Fibroblast of the conjunctiva (primary cell): Measurements from ENCODE around the gene MUC3A.
"Not testable (repeated sequence)": the region's sequence is repeated elsewhere in the genome, so short reads cannot be mapped to it uniquely, and the experiment has no call there.

ENCODE experiments used
- DNase-seq: peaks from one replicate; pipeline ENCODE4 v3.0.0-alpha.2; 2010; ENCODE audit warnings: low read depth

MUC3A gene

GRCh38 chr7:100974021-100974420 is 24.7 kb downstream of the MUC3A start:
- DNase-seq: no peak

GRCh38 chr7:100975371-100975821 is 26.1 kb downstream of the MUC3A start:
- DNase-seq: no peak

- DNase-seq: no peak
These were observed 29.0 kb downstream of the MUC3A start for GRCh38 chr7:100978300-100978699.

GRCh38 chr7:100983451-100984187 is 34.3 kb downstream of the MUC3A start:
- DNase-seq: no peak

GRCh38 chr7:100984241-100984918 is 35.0 kb downstream of the MUC3A start:
- not testable (repeated sequence) for DNase-seq

- DNase-seq: not testable (repeated sequence)
These were observed 35.9 kb downstream of the MUC3A start for GRCh38 chr7:100985033-100985797.

- DNase-seq: no peak
These were observed 42.3 kb downstream of the MUC3A start for GRCh38 chr7:100991631-100992030.

- DNase-seq: not testable (repeated sequence)
These were observed 42.9 kb downstream of the MUC3A start for GRCh38 chr7:100992280-100992679.

- DNase-seq: not testable (repeated sequence)
These were observed 45.3 kb downstream of the MUC3A start for GRCh38 chr7:100994671-100995070.

- DNase-seq: not testable (repeated sequence)
These were observed 49.2 kb downstream of the MUC3A start for GRCh38 chr7:100998530-100998929.

- not testable (repeated sequence) for DNase-seq
These were observed 50.0 kb downstream of the MUC3A start for GRCh38 chr7:100999334-100999733.

GRCh38 chr7:101000025-101000424 is 50.7 kb downstream of the MUC3A start:
- not testable (repeated sequence) for DNase-seq

GRCh38 chr7:101002333-101002732 is 53.0 kb downstream of the MUC3A start:
- not testable (repeated sequence) for DNase-seq

- not testable (repeated sequence) for DNase-seq
These were observed 58.0 kb downstream of the MUC3A start for GRCh38 chr7:101007361-101007760.

- no peak for DNase-seq
These were observed 60.3 kb downstream of the MUC3A start for GRCh38 chr7:101009629-101010028.

GRCh38 chr7:101012931-101013330 is 63.6 kb downstream of the MUC3A start:
- DNase-seq: no peak

GRCh38 chr7:101015626-101016025 is 66.3 kb downstream of the MUC3A start:
- no peak for DNase-seq

GRCh38 chr7:101017064-101017777 is 67.9 kb downstream of the MUC3A start:
- DNase-seq: peak; percentile 67
